ENCODE data around the gene HNRNPA3.
A peak's percentile ranks its signal among the peaks of the same experiment; 100 is the strongest.
"Not testable (repeated sequence)": the region's sequence is repeated elsewhere in the genome, so short reads cannot be mapped to it uniquely, and the experiment has no call there.

The HNRNPA3 gene

GRCh38 chr2:177257471-177257870 lies 44.9 kb downstream of the HNRNPA3 start:
- DNase-seq, result no peak

- no peak for DNase-seq
These were observed 45.5 kb downstream of the HNRNPA3 start for GRCh38 chr2:177258059-177258458.

GRCh38 chr2:177260379-177260778 lies 47.8 kb downstream of the HNRNPA3 start:
- no peak for DNase-seq

GRCh38 chr2:177261116-177262060 lies 48.8 kb downstream of the HNRNPA3 start:
- no peak for DNase-seq

GRCh38 chr2:177262092-177262491 lies 49.5 kb downstream of the HNRNPA3 start:
- DNase-seq, result no peak

- no peak for DNase-seq
These were observed 50.4 kb downstream of the HNRNPA3 start for GRCh38 chr2:177262958-177263450.

GRCh38 chr2:177263451-177264208 lies 51.0 kb downstream of the HNRNPA3 start:
- peak; percentile 95 for DNase-seq

- no peak for DNase-seq
These were observed 51.7 kb downstream of the HNRNPA3 start for GRCh38 chr2:177264209-177264692.

- peak; percentile 96 for DNase-seq
These were observed 52.3 kb downstream of the HNRNPA3 start, which contains the start of gene NFE2L2 for GRCh38 chr2:177264693-177265587. Gene NFE2L2, minus strand, starts transcription at chr2:177264727. Its CDS starts 151 bp downstream, at chr2:177264576.

- DNase-seq, result no peak
These were observed 53.5 kb downstream of the HNRNPA3 start for GRCh38 chr2:177265824-177266817.

- not testable (repeated sequence) for DNase-seq
These were observed 54.4 kb downstream of the HNRNPA3 start for GRCh38 chr2:177266955-177267354.

GRCh38 chr2:177268187-177268871 lies 55.7 kb downstream of the HNRNPA3 start:
- DNase-seq, result no peak

- DNase-seq, result no peak
These were observed 56.3 kb downstream of the HNRNPA3 start for GRCh38 chr2:177268901-177269300.

- no peak for DNase-seq
These were observed 57.9 kb downstream of the HNRNPA3 start for GRCh38 chr2:177270531-177270930.

GRCh38 chr2:177271981-177272666 lies 59.5 kb downstream of the HNRNPA3 start:
- DNase-seq, result no peak

GRCh38 chr2:177272765-177273164 lies 60.2 kb downstream of the HNRNPA3 start:
- no peak for DNase-seq

GRCh38 chr2:177273408-177273807 lies 60.8 kb downstream of the HNRNPA3 start:
- no peak for DNase-seq

Measured in stimulated activated CD4-positive, alpha-beta T cell treated with anti-CD3 and anti-CD28 coated beads, Interleukin-4, amount 100 ng/mL, for 24 hours (primary cell).